Measurements from ENCODE around the gene C1QC.

- TF ChIP-seq TAF1 (IDR thresholded peaks at IDR 0.05; ENCODE audit: borderline replicate concordance, low read depth, low read length) (no peak), POLR2A (IDR thresholded peaks at IDR 0.05; ENCODE audit: low read depth, low read length) (no peak), POLR2AphosphoS5 (IDR thresholded peaks at IDR 0.05; ENCODE audit: low read depth, low read length) (no peak)
Measured at GRCh38 chr1:22613951-22614350, 29.5 kb upstream of the C1QC start.
